Cerebellar cortex (tissue), 1 donor: ENCODE measurements around the gene SGMS1.

Experiments
- DNase-seq: peaks from one replicate; pipeline ENCODE4 v3.0.0-alpha.2; 2015; ENCODE audit warnings: low spot score

Gene SGMS1

GRCh38 chr10:50636618-50637579, 13.1 kb upstream of the SGMS1 start:
- no peak for DNase-seq

GRCh38 chr10:50635286-50635685, 11.5 kb upstream of the SGMS1 start:
- DNase-seq = no peak

- no peak for DNase-seq
These were observed 10.7 kb upstream of the SGMS1 start for GRCh38 chr10:50634479-50634878.

GRCh38 chr10:50631052-50631451, 7.3 kb upstream of the SGMS1 start:
- DNase-seq = no peak

- DNase-seq = no peak
These were observed 5.9 kb upstream of the SGMS1 start for GRCh38 chr10:50629495-50630122.

GRCh38 chr10:50627896-50628295, 4.1 kb upstream of the SGMS1 start:
- DNase-seq = no peak

GRCh38 chr10:50627443-50627842, 3.7 kb upstream of the SGMS1 start:
- DNase-seq = no peak

- DNase-seq = peak; percentile 42
These were observed 1.9 kb upstream of the SGMS1 start for GRCh38 chr10:50625649-50626132.

- DNase-seq = peak; percentile 65
These were observed 1.2 kb upstream of the SGMS1 start for GRCh38 chr10:50624866-50625501.

GRCh38 chr10:50624413-50624865, 683 bp upstream of the SGMS1 start:
- DNase-seq = peak; percentile 92

GRCh38 chr10:50622706-50623662, 772 bp downstream of the SGMS1 start:
- peak; percentile 63 for DNase-seq

GRCh38 chr10:50621968-50622705, 1.6 kb downstream of the SGMS1 start:
- peak; percentile 84 for DNase-seq

GRCh38 chr10:50620899-50621298, 2.9 kb downstream of the SGMS1 start:
- DNase-seq = no peak

- DNase-seq = no peak
These were observed 3.9 kb downstream of the SGMS1 start for GRCh38 chr10:50619882-50620281.

- DNase-seq = no peak
These were observed 4.6 kb downstream of the SGMS1 start for GRCh38 chr10:50619166-50619565.

- no peak for DNase-seq
These were observed 5.1 kb downstream of the SGMS1 start for GRCh38 chr10:50618624-50619023.

GRCh38 chr10:50615658-50616057, 8.1 kb downstream of the SGMS1 start:
- DNase-seq = no peak

- DNase-seq = no peak
These were observed 9.2 kb downstream of the SGMS1 start for GRCh38 chr10:50614444-50615137.

- DNase-seq = no peak
These were observed 9.9 kb downstream of the SGMS1 start for GRCh38 chr10:50613726-50614443.
